ENCODE results near the gene NR1I2.

DNA sequence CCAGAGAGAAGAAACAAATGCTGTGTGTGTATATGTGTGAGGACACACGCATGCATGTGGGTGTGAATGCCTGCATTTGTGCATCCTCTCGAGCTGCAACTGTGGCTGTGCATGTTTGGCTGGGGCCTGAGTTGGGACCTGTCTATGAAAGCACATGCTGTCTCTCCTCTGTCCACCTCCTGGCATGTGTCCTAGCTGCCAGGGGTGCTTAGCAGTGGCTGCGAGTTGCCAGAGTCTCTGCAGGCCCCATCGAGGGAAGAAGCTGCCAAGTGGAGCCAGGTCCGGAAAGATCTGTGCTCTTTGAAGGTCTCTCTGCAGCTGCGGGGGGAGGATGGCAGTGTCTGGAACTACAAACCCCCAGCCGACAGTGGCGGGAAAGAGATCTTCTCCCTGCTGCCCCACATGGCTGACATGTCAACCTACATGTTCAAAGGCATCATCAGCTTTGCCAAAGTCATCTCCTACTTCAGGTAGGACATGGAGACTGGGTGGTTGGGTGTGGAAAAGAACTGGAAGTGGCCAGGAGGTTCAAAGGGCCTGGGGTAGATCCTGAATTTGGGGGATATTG is 30.7 kb downstream of the NR1I2 start:
- TF ChIP-seq, protein P1, sequence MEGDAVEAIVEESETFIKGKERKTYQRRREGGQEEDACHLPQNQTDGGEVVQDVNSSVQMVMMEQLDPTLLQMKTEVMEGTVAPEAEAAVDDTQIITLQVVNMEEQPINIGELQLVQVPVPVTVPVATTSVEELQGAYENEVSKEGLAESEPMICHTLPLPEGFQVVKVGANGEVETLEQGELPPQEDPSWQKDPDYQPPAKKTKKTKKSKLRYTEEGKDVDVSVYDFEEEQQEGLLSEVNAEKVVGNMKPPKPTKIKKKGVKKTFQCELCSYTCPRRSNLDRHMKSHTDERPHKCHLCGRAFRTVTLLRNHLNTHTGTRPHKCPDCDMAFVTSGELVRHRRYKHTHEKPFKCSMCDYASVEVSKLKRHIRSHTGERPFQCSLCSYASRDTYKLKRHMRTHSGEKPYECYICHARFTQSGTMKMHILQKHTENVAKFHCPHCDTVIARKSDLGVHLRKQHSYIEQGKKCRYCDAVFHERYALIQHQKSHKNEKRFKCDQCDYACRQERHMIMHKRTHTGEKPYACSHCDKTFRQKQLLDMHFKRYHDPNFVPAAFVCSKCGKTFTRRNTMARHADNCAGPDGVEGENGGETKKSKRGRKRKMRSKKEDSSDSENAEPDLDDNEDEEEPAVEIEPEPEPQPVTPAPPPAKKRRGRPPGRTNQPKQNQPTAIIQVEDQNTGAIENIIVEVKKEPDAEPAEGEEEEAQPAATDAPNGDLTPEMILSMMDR (IDR thresholded peaks at IDR 0.05; ENCODE audit: insufficient read depth, low read depth, low read length), result no peak
- TF ChIP-seq EZH2 (IDR thresholded peaks at IDR 0.05; ENCODE audit: insufficient read depth, low read length), result no peak

Measured in astrocyte (in vitro differentiated cells and primary cell).